Prostate gland (tissue), 2 donors: ENCODE results near the gene TOMM7. TPM values are rescaled to one million over a fixed set of nuclear protein-coding genes. Genes with fewer than 3 reads are reported as not detected.

Experiments used
- DNase-seq: peaks from one replicate; pipeline ENCODE4 v3.0.0-alpha.2; 2019; ENCODE audit warnings: low spot score
- H3K27ac ChIP-seq, 2 donors: fragments of 200-600 bp; sonication (generic); 2 replicates each; pipeline ENCODE4 v1.5.1; 2017 to 2019
- H3K27me3 ChIP-seq: fragments of 200-600 bp; sonication (generic); replicated peaks from 2 replicates; pipeline ENCODE4 v1.5.1; 2019; ENCODE audit not compliant: insufficient read depth
- H3K36me3 ChIP-seq, 2 donors: fragments of 200-600 bp; sonication (generic); 1 replicate in 1 of 2; 2 replicates in 1 of 2; pipeline versions ENCODE4 v1.5.1 to v1.8.1; 2017 to 2019
- H3K4me1 ChIP-seq: fragments of 200-600 bp; sonication (generic); replicated peaks from 2 replicates; pipeline ENCODE4 v1.5.1; 2019
- H3K4me3 ChIP-seq, 2 donors: fragments of 200-600 bp; sonication (generic); 2 replicates each; pipeline ENCODE4 v1.5.1; 2017 to 2019
- H3K9me3 ChIP-seq: fragments of 200-600 bp; sonication (generic); 2 replicates; pipeline ENCODE4 v1.5.1; 2017
- POLR2A ChIP-seq: fragments of 450-650 bp; IDR thresholded peaks from one replicate; pipeline ENCODE4 v1.6.1; 2016; ENCODE audit warnings: antibody characterized with exemption, mild to moderate bottlenecking
- POLR2AphosphoS5 ChIP-seq: sonication (generic); formaldehyde crosslinking; IDR thresholded peaks from one replicate; pipeline ENCODE4 v1.6.1; 2017; ENCODE audit warnings: antibody characterized with exemption
- WGBS: methylation state at CpG from one replicate; pipeline ENCODE4 v1.1.5; 2018; 5-methylcytosine and 5-hydroxymethylcytosine counted together
- intact Hi-C: fragments of 100-400 bp; cut with DNase I; formaldehyde crosslinking; loops from one replicate; pipeline ENCODE4 v1.14.2; 2022
- total RNA-seq, 2 donors: library from RNA; depleted of rRNA; stranded (reverse); fragments of >200 nt; gene quantifications; one replicate each; pipeline ENCODE4 v1.1.0, GENCODE V29; 2016
- TF ChIP-seq, protein P1 (sequence below), 4 experiments: fragments of 200-600 bp in 2 of 4; fragments of 450-650 bp in 2 of 4; sonication (generic) in 2 of 4; IDR thresholded peaks; 1 replicate in 3 of 4; 2 replicates in 1 of 4; pipeline ENCODE4 v1.5.1; 2016 to 2019; ENCODE audit warnings: antibody characterized with exemption in 4 of 4, mild to moderate bottlenecking in 2 of 4, moderate library complexity in 2 of 4

The TOMM7 gene
- total RNA-seq, 2 donors from 2014 or later: 124 to 190 TPM

DNA sequence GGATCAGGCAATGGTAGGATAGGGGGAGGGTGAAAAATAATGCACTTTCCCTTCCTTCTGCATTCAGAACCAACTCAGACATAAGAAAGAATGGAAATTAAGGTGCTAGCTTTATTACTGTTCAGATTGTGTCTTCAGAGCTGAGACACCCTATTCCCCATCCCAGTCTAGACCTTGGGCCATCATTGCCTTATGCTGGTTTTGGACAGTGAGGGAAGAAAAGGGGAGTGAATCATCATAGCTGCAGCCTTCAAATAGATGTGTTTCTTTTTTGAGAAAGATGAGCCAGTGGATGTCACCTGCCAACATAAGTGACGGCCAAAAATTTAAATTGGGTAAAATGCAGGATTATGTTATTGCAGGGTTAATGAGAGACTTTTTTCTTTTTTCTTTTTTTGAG, 27.0 kb upstream of the TOMM7 start:
- intact Hi-C loops: loop anchor here (5.0 kb wide), 1 partner anchor 163 kb away; the partner anchor contains the start of gene HYCC1
- DNase-seq: no peak
- Histone ChIP-seq H3K9me3 (no peaks in the 10 kb centered on the region), H3K4me3 (no peak overlapping the region), H3K36me3 (no peaks in the 10 kb centered on the region), H3K27ac (no peak overlapping the region), H3K27me3 (no peaks in the 10 kb centered on the region), H3K4me1 (no peaks in the 10 kb centered on the region)
- WGBS: 94% methylated on average over 1 of the region's 1 CpG
- no peak for TF ChIP-seq POLR2AphosphoS5
- TF ChIP-seq, protein P1, sequence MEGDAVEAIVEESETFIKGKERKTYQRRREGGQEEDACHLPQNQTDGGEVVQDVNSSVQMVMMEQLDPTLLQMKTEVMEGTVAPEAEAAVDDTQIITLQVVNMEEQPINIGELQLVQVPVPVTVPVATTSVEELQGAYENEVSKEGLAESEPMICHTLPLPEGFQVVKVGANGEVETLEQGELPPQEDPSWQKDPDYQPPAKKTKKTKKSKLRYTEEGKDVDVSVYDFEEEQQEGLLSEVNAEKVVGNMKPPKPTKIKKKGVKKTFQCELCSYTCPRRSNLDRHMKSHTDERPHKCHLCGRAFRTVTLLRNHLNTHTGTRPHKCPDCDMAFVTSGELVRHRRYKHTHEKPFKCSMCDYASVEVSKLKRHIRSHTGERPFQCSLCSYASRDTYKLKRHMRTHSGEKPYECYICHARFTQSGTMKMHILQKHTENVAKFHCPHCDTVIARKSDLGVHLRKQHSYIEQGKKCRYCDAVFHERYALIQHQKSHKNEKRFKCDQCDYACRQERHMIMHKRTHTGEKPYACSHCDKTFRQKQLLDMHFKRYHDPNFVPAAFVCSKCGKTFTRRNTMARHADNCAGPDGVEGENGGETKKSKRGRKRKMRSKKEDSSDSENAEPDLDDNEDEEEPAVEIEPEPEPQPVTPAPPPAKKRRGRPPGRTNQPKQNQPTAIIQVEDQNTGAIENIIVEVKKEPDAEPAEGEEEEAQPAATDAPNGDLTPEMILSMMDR (IDR thresholded peaks at IDR 0.05): no peak
- TF ChIP-seq POLR2A: no peak

DNA sequence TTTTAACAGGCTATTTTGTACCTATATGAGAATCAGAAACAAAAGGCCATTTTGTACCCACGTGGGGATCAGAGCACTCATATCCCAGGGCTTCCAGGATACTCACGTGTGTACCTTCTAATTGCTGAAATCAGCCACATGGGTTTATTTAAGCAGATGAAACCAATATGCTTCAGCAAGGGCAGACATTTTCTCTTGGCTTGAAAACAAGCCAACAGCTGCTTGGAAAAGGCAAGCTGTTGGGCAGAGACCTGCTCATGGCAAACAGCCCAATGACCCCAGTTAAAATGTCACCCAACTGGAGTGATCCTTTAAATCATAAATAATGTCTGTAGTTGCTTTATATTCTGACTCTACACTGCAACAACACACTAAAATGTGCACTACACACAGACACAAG, 26.5 kb upstream of the TOMM7 start:
- Histone ChIP-seq H3K27ac (no peak overlapping the region), H3K4me1 (no peaks in the 10 kb centered on the region), H3K9me3 (no peaks in the 10 kb centered on the region), H3K27me3 (no peaks in the 10 kb centered on the region), H3K36me3 (no peaks in the 10 kb centered on the region), H3K4me3 (no peak overlapping the region)
- intact Hi-C loops: no loop called here
- WGBS: 21% methylated on average over 2 of the region's 2 CpGs
- no peak for TF ChIP-seq POLR2AphosphoS5
- TF ChIP-seq, protein P1 (IDR thresholded peaks at IDR 0.05): no peak
- TF ChIP-seq POLR2A: no peak
- no peak for DNase-seq

DNA sequence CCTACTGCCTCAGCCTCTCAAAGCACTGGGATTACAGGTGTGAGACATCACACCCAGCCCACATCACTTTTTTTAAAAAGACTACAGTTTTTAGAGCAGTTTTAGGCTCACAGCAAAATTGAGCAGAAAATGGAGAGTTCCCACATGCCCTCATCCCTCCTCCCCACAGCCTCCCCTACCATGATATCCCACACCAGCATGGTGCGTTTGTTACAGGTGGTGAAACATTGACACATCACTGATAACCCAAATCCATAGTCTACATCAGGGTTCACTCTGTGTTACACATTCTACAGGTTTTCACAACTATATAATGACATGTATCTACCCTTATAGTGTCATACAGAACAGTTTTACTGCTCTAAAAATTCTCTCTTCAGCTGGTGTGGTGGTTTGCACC, 24.3 kb upstream of the TOMM7 start:
- Histone ChIP-seq H3K27ac (no peak overlapping the region), H3K4me3 (no peak overlapping the region), H3K27me3 (no peaks in the 10 kb centered on the region), H3K9me3 (no peaks in the 10 kb centered on the region), H3K4me1 (no peaks in the 10 kb centered on the region), H3K36me3 (no peaks in the 10 kb centered on the region)
- intact Hi-C loops: no loop called here
- WGBS: 95% methylated on average over 1 of the region's 1 CpG
- TF ChIP-seq POLR2A: no peak
- TF ChIP-seq, protein P1 (IDR thresholded peaks at IDR 0.05): no peak
- TF ChIP-seq POLR2AphosphoS5: no peak
- no peak for DNase-seq

DNA sequence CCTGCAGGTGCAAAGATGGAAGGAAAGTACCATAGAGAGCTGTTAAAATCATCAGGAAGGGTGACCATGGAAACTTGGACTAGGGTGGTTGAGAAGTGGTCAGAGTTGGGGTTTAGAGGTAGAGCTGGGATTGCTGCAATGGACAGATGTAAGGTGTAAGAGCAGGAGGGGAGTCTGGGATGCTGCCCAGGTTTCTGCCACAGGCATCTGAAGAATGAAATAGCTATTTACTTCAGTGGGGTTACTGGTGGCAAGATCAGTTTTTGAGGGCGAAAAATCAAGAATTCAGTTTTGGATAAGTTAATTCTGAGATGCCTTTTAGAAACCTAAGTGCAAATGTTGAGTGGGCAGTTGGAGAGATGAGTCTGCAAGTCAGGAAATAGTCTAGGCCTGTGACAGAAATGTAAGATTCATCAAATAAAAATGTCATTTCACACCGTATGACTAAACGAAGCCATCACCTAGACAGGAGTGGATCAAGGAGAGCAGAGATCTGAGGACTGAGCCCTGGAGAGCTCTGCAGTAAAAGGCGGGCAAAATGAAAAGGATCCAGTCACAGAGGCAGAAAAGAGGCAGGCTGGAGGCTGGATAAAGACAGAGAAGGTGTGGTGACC, 22.7 kb upstream of the TOMM7 start:
- no peak overlapping the region for H3K27ac ChIP-seq
- H3K27me3 ChIP-seq: no peaks in the 10 kb centered on the region
- no peaks in the 10 kb centered on the region for H3K4me1 ChIP-seq
- no peak overlapping the region for H3K4me3 ChIP-seq
- intact Hi-C loops: no loop called here
- TF ChIP-seq POLR2AphosphoS5: no peak
- TF ChIP-seq POLR2A: no peak
- TF ChIP-seq, protein P1 (IDR thresholded peaks at IDR 0.05): no peak
- WGBS: 91% methylated on average over 4 of the region's 4 CpGs
- no peaks in the 10 kb centered on the region for H3K36me3 ChIP-seq
- H3K9me3 ChIP-seq: no peaks in the 10 kb centered on the region
- DNase-seq: no peak

DNA sequence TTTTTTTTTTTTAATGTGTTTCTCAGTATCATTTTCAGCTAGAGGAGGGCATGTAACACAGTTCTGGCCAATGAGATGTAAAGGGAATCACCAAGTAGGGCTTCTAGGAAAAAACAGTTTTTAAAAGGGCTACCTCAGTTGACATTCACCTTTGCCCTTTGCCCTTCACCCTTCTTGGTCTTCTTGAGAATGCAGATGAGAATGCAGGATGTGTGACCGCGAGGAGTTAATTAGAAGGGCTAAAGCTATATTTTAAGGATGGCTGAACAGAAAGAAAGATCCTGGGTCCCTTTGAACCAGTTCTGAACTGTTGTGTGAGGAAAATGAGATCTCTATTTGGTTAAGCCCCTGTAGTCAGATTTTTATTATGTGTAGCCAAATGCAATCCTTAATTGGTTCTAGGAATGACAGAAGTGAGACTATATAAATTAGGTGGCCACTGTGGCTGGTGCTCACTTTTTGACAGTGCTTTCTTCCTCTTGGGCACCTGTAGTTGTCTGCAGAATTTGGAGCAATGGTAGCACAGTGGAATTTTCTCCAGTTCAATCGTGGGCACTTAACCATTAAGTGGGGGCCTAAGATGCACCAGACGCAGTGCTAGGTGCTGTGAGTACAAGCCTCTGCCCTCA, 21.1 kb upstream of the TOMM7 start:
- Histone ChIP-seq H3K4me1 (no peaks in the 10 kb centered on the region), H3K27me3 (no peaks in the 10 kb centered on the region), H3K27ac (no peak overlapping the region), H3K36me3 (no peaks in the 10 kb centered on the region), H3K4me3 (no peak overlapping the region), H3K9me3 (no peaks in the 10 kb centered on the region)
- 74% methylated on average over 4 of the region's 4 CpGs for WGBS
- TF ChIP-seq, protein P1 (IDR thresholded peaks at IDR 0.05): no peak
- no peak for TF ChIP-seq POLR2A
- TF ChIP-seq POLR2AphosphoS5: no peak
- no peak for DNase-seq
- intact Hi-C loops: no loop called here
